ENCODE results near the gene QRFP.

DNA sequence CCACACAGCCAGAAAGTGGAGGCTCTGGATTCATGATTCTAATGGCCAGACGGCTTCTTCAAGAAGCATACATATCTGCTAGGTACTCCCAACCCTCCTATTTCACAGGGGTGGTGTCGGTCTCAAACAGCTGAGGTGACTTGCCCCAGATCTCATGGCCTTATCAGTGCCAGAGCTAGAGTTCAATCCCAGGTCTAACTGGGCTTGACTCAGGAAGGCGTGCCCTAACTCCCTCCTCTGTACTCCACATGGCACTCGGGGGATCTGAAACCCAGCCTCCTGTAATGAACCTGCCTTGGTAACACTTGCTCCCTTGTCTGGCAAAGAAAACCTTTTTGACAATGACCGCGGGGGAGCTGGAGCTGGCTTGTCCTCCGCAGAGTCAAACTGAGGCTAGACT is 2.1 kb downstream of the QRFP start:
- TF ChIP-seq, protein P1, sequence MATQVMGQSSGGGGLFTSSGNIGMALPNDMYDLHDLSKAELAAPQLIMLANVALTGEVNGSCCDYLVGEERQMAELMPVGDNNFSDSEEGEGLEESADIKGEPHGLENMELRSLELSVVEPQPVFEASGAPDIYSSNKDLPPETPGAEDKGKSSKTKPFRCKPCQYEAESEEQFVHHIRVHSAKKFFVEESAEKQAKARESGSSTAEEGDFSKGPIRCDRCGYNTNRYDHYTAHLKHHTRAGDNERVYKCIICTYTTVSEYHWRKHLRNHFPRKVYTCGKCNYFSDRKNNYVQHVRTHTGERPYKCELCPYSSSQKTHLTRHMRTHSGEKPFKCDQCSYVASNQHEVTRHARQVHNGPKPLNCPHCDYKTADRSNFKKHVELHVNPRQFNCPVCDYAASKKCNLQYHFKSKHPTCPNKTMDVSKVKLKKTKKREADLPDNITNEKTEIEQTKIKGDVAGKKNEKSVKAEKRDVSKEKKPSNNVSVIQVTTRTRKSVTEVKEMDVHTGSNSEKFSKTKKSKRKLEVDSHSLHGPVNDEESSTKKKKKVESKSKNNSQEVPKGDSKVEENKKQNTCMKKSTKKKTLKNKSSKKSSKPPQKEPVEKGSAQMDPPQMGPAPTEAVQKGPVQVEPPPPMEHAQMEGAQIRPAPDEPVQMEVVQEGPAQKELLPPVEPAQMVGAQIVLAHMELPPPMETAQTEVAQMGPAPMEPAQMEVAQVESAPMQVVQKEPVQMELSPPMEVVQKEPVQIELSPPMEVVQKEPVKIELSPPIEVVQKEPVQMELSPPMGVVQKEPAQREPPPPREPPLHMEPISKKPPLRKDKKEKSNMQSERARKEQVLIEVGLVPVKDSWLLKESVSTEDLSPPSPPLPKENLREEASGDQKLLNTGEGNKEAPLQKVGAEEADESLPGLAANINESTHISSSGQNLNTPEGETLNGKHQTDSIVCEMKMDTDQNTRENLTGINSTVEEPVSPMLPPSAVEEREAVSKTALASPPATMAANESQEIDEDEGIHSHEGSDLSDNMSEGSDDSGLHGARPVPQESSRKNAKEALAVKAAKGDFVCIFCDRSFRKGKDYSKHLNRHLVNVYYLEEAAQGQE (IDR thresholded peaks at IDR 0.05; ENCODE audit: low read depth): no peak
- TF ChIP-seq CEBPB (IDR thresholded peaks at IDR 0.05) (no peak), EP300 (IDR thresholded peaks at IDR 0.05; ENCODE audit: borderline replicate concordance) (no peak), EGR1 (IDR thresholded peaks at IDR 0.05) (no peak), TAF1 (IDR thresholded peaks at IDR 0.05; ENCODE audit: low read depth) (no peak), YY1 (IDR thresholded peaks at IDR 0.05; ENCODE audit: low read depth) (no peak), FOXM1 (IDR thresholded peaks at IDR 0.05; ENCODE audit: borderline replicate concordance, low read depth) (no peak), TCF12 (IDR thresholded peaks at IDR 0.05; ENCODE audit: low read depth) (no peak), CREB1 (IDR thresholded peaks at IDR 0.05; ENCODE audit: low read depth) (no peak)
- TF ChIP-seq, protein P2, sequence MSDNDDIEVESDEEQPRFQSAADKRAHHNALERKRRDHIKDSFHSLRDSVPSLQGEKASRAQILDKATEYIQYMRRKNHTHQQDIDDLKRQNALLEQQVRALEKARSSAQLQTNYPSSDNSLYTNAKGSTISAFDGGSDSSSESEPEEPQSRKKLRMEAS (IDR thresholded peaks at IDR 0.05): no peak
- TF ChIP-seq, protein P3, sequence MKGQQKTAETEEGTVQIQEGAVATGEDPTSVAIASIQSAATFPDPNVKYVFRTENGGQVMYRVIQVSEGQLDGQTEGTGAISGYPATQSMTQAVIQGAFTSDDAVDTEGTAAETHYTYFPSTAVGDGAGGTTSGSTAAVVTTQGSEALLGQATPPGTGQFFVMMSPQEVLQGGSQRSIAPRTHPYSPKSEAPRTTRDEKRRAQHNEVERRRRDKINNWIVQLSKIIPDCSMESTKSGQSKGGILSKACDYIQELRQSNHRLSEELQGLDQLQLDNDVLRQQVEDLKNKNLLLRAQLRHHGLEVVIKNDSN (IDR thresholded peaks at IDR 0.05): no peak
